ENCODE measurements around the gene SUFU.

SUFU gene

DNA sequence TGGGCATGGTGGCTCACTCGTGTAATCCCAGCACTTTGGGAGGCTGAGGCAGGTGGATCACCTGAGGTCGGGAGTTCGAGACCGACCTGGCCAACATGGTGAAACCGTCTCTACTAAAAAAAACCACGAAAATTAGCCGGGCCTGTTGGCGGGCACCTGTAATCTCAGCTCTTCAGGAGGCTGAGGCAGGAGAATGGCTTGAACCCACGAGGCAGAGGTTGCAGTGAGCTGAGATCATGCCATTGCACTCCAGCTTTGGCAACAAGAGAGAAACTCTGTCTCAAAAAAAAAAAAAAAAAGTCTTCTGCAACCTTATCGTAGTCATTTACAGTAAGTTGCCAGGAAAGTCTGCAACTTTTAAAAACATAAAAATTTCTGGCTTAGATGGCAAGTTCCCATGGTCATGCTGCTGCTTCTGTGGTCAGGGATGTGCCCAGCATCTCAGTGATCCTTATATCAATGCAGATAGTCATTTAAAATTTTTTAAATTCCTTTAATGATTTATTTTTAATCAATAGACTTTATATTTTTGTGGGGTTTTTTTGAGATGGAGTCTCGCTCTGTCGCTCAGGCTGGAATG is 15.6 kb downstream of the SUFU start:
- H3K36me3 ChIP-seq (ENCODE audit: control insufficient read depth, insufficient read depth, low read length) = peaks cover 3% of the 10 kb centered on the region
- no peak for DNase-seq (ENCODE audit: extremely low read depth, insufficient read length)
- H3K27me3 ChIP-seq (replicated peaks; ENCODE audit: control insufficient read depth, insufficient read depth, low read length) = no peaks in the 10 kb centered on the region
- H3K4me3 ChIP-seq (replicated peaks; ENCODE audit: low read depth, low read length) = no peak overlapping the region
- TF ChIP-seq, protein P1, sequence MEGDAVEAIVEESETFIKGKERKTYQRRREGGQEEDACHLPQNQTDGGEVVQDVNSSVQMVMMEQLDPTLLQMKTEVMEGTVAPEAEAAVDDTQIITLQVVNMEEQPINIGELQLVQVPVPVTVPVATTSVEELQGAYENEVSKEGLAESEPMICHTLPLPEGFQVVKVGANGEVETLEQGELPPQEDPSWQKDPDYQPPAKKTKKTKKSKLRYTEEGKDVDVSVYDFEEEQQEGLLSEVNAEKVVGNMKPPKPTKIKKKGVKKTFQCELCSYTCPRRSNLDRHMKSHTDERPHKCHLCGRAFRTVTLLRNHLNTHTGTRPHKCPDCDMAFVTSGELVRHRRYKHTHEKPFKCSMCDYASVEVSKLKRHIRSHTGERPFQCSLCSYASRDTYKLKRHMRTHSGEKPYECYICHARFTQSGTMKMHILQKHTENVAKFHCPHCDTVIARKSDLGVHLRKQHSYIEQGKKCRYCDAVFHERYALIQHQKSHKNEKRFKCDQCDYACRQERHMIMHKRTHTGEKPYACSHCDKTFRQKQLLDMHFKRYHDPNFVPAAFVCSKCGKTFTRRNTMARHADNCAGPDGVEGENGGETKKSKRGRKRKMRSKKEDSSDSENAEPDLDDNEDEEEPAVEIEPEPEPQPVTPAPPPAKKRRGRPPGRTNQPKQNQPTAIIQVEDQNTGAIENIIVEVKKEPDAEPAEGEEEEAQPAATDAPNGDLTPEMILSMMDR (IDR thresholded peaks at IDR 0.05; ENCODE audit: insufficient read depth, low read length, poor library complexity, severe bottlenecking) = no peak

DNA sequence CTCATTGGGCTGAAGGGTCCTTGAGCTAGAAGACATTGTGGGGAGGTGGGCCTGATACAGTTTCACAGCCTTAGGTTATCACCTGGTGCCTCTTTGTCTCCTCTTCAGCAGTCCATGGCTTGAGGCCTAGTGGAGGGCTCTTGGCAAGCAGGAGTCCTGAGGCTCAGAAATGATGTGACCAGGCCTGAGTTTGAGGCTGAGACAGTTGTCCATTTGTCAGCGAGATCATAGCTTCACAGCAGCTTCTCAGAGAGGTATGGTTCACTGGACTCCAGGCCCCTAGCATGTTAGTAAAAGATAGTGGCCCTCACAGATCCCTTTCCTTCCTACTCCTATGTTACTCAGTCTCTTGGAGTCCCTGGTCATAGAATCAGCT is 19.1 kb downstream of the SUFU start:
- no peaks in the 10 kb centered on the region; the same call in 1 of the 2 replicates for H3K36me3 ChIP-seq (ENCODE audit: control insufficient read depth, insufficient read depth, low read length)
- no peak for DNase-seq (ENCODE audit: extremely low read depth, insufficient read length)
- no peak overlapping the region for H3K4me3 ChIP-seq (replicated peaks; ENCODE audit: low read depth, low read length)
- TF ChIP-seq, protein P1 (IDR thresholded peaks at IDR 0.05; ENCODE audit: insufficient read depth, low read length, poor library complexity, severe bottlenecking) = no peak
- H3K27me3 ChIP-seq (replicated peaks; ENCODE audit: control insufficient read depth, insufficient read depth, low read length) = no peaks in the 10 kb centered on the region

DNA sequence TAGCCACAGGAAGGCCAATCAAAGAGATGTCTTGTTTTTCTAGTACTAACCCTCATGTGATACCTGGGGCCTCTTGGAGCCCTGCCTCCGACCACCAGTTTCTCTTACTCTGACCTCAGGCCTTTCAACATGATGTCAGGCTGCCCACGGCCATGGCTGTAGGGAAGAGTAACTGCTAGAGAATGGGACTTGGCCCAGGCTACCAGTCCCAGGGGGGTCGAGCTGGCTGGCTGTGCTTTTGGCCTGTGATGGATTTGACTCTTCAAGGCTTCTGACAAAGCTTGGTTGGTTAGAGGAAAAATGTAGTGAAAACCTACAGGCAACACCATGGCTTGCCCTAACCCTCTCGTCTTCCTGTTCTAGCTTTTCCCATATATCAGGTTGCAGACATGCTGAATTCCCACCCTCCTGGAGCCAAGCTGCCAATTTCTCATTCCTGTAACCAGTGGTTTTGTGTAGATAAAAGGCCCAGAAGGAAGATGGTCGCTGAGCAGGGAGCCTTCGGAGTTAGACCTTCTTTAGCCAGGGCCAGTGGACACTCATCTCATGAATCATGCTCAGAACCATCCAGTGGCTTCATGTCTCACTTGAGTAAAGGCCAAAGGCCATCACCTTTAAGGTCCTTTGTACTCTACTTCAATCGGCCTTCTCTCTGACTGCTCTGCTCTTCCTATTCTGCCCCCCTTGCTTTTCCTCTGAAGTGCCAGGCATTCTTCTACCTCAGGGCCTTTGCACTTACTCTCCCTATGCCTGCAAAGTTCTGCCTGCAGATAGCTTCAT is 19.7 kb downstream of the SUFU start:
- no peak overlapping the region for H3K4me3 ChIP-seq (replicated peaks; ENCODE audit: low read depth, low read length)
- H3K27me3 ChIP-seq (replicated peaks; ENCODE audit: control insufficient read depth, insufficient read depth, low read length) = no peaks in the 10 kb centered on the region
- no peak for DNase-seq (ENCODE audit: extremely low read depth, insufficient read length)
- TF ChIP-seq, protein P1 (IDR thresholded peaks at IDR 0.05; ENCODE audit: insufficient read depth, low read length, poor library complexity, severe bottlenecking) = no peak
- no peaks in the 10 kb centered on the region; the same call in 1 of the 2 replicates for H3K36me3 ChIP-seq (ENCODE audit: control insufficient read depth, insufficient read depth, low read length)

DNA sequence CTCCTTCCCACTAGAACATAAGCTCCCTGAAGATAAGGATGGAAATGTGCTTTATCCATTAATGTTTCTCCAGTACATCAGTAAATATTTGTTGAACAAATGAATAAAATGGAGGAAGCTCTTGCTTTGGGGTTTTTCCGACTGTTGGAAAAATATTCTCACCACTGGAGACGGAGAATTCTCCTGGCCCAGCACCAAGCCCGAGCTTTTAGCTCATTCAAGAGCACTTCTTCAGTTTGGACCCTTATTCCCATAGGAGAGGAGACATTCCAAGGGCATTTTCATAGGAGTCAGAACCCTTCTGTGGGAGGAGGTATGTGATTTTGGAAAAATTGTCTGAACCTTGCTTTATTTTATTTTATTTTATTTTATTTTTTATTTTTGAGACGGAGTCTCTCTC is 21.0 kb downstream of the SUFU start:
- H3K4me3 ChIP-seq (replicated peaks; ENCODE audit: low read depth, low read length) = no peak overlapping the region
- no peak for DNase-seq (ENCODE audit: extremely low read depth, insufficient read length)
- H3K36me3 ChIP-seq (ENCODE audit: control insufficient read depth, insufficient read depth, low read length) = no peaks in the 10 kb centered on the region; the same call in 1 of the 2 replicates
- TF ChIP-seq, protein P1 (IDR thresholded peaks at IDR 0.05; ENCODE audit: insufficient read depth, low read length, poor library complexity, severe bottlenecking) = no peak
- H3K27me3 ChIP-seq (replicated peaks; ENCODE audit: control insufficient read depth, insufficient read depth, low read length) = no peaks in the 10 kb centered on the region

DNA sequence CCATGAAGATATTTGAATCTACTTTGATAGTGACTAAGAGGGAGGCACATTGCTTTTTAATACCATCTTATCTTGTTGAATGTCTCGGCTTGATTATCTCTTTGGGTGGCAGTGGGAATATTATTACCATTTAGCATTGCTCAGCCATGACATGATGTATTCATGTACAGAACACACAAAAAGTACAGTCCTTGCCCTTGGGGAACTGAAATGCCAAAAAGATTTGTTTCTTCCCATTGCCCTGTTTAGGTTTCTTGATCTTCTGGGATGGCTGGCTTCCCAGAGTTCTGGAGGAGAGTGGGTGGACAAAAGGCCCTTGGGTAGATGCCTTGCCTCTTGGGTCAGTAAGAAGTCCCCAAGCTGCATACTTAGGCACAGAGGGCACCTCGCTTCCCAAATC is 23.8 kb downstream of the SUFU start:
- no peaks in the 10 kb centered on the region; the same call in 1 of the 2 replicates for H3K36me3 ChIP-seq (ENCODE audit: control insufficient read depth, insufficient read depth, low read length)
- DNase-seq (ENCODE audit: extremely low read depth, insufficient read length) = no peak
- no peaks in the 10 kb centered on the region for H3K27me3 ChIP-seq (replicated peaks; ENCODE audit: control insufficient read depth, insufficient read depth, low read length)
- no peak overlapping the region for H3K4me3 ChIP-seq (replicated peaks; ENCODE audit: low read depth, low read length)
- TF ChIP-seq, protein P1 (IDR thresholded peaks at IDR 0.05; ENCODE audit: insufficient read depth, low read length, poor library complexity, severe bottlenecking) = no peak
